ENCODE measurements around the gene TXNL4A. TPM values are rescaled to one million over a fixed set of nuclear protein-coding genes. Genes with fewer than 3 reads are reported as not detected.

TXNL4A gene
- total RNA-seq, 1 experiment from 2014 or later = 63.4 TPM

GRCh38 chr18:79935925-79936324 lies 52.4 kb downstream of the TXNL4A start:
- DNase-seq (ENCODE audit: low spot score) = no peak

GRCh38 chr18:79935499-79935898 lies 52.9 kb downstream of the TXNL4A start:
- DNase-seq (ENCODE audit: low spot score) = no peak

- no peak for DNase-seq (ENCODE audit: low spot score)
Measured at GRCh38 chr18:79935098-79935480, 53.3 kb downstream of the TXNL4A start.

GRCh38 chr18:79934311-79935097 lies 53.9 kb downstream of the TXNL4A start:
- DNase-seq (ENCODE audit: low spot score) = no peak

DNA sequence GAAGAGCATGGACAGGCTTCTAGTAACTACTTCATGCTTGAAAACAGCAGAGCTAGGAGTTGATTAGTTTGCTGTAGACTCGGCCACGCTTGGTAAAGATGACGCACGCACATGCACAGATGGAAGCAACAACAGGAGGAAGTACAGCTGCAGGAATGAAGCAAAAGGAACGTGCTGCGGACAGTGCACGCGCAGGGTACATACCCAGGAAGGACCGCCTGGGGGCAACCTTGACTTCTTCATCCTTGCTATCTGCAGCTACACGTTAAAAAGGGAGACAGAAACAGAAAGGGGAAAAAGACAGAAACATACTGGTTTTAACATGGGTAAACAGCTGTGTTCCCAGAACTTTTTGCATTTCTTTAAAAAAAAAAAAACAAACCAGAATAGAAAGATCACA lies 54.6 kb downstream of the TXNL4A start:
- DNase-seq (ENCODE audit: low spot score) = no peak

DNA sequence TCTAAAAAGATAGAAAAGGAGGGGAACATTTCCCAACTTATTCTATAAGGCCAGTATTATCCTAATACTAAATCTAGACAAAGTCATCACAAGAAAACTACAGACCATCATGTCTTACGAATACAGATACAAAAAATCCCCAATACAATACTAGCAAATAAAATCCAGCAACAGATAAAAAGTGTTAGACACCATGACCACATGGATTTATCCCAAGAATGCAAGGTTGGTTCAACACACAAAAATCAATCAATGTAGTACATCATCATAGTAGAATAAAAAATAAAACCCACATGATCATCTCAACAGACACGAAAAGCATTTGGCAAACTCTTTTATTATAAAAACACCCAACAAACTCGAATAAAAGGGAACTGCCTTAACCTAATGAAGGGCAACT lies 55.5 kb downstream of the TXNL4A start:
- no peak for DNase-seq (ENCODE audit: low spot score)

GRCh38 chr18:79931475-79931874 lies 56.9 kb downstream of the TXNL4A start:
- no peak for DNase-seq (ENCODE audit: low spot score)

GRCh38 chr18:79930020-79930642 lies 58.2 kb downstream of the TXNL4A start:
- no peak for DNase-seq (ENCODE audit: low spot score)

DNA sequence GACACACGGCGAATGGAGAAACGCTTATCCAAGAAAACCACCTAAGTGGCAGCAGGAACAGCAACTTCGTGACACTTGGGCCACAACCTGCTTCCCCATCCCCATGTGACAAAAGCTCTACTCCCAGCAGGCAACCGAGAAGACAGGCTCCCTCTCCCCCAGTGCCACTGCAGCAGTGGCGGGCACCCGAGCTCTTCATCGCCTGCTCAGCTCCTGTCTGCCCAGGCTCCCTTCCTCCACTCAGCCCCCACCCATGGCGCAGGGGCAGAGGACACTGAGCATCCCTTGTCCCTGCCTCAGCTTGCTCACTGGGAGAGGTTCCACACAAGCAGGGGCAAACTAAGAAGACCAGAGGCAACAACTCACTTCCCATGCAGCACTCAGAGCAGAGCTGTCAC lies 59.8 kb downstream of the TXNL4A start:
- no peak for DNase-seq (ENCODE audit: low spot score)

- no peak for DNase-seq (ENCODE audit: low spot score)
Measured at GRCh38 chr18:79927607-79928562, 60.5 kb downstream of the TXNL4A start.

DNA sequence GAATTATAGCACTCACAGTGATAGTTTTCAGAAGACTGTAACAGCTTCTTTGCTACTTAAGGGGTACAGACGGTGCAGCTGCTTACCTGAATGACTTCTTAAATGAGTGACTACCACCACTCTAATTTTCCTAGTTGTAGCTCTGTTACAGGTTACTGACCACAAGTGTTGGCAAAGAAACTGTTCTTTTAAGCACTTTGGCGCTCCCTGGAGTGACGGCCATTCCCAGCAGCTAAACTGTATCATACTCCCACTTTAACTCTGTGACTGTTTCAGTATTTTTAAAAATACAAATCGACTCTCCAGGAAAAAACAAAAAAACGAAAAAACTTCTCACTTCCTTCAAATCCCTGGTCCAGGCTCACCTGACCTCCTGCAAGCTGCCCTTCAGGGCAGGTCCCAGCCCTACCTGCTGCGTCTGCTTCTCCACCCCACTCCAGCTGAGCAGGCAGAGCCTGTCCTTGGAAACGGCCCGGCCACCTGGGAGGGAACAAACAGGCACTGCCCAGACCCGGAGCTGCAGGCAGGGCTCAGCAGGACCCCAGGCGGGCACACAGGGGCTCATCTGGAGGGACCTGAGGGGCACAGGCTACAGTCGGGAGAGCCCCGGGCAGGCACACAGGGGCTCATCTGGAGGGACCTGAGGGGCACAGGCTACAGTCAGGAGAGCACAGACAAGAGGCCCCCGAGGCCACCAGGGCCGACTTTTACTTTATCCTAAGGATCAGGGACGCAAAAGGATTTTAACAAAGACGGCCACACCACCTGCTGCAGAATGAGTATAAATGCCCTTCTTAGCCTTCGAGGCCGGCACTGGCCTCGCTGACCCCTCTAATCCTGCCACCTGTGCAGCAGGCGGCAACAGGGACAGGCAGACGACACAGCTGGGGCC lies 61.4 kb downstream of the TXNL4A start:
- no peak for DNase-seq (ENCODE audit: low spot score)

GRCh38 chr18:79926306-79926705 lies 62.1 kb downstream of the TXNL4A start:
- no peak for DNase-seq (ENCODE audit: low spot score)

GRCh38 chr18:79924814-79925731 lies 63.3 kb downstream of the TXNL4A start:
- DNase-seq (ENCODE audit: low spot score) = no peak

GRCh38 chr18:79923896-79924585 lies 64.3 kb downstream of the TXNL4A start:
- DNase-seq (ENCODE audit: low spot score) = no peak

DNA sequence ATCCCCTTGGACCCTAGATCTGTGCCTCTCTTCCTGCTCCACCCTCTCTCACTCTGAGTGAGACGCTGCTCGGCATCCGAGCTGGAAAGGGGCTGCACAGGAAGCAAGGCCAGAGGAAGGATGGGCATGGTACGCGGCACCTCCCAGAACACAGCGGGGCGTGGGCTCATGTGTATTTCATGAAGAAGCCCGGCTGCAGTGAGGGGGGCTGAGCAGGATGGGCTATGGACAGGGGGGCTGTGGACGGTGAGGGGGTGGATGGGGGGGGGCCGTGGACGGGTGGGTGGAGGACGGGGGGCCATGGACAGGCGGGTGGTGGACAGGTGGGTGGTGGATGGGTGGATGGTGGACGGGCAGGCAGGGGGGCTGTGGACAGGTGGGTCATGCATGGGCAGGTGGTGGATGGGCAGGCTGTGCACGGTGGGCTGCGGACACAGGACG lies 65.4 kb downstream of the TXNL4A start:
- no peak for DNase-seq (ENCODE audit: low spot score)

DNA sequence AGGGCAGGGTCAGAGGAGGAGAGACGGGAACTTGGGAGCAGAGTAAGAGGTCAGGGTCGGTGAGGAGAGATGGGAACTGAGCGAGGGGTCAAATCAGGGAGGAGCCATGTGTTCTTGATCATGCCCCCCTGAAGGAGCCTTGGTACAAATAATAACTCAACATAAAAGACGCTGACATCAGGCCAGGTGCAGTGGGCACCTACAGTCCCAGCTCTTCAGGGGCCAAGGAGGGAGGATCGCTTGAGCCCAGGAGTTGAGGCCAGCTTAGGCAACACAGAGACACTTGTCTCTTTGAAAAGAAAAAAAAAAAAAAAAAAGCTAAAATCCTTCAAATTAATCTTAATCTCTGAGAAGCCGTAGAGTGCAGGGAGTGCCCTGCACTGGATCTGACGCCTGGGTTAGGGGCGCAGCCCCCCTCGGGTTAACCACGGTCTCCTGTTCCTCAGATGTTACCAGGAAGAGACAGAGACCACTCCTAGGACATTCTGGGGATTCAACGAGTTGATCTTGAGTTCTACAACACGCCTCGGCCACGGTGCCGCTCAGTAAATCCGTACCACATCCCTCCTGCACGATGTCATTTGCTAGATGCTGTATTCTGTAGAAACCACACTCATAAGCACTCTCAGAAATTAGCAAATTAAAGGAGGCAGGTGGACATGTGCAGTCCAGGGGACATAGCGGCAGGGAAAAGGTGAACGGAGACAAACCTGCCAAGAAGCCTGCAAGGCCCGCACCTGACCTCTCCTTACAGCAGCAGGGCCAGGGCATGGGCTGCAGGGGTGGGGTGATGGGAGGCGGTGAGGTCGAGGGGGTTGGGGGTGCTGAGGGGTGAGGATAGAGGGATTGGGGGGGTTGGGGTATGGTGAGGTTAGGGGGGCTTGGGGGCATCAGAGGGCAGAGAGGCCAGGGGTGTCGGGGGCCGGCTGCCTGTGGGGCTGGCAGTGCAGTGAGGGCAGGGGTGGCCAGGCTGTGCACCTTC lies 66.1 kb downstream of the TXNL4A start:
- no peak for DNase-seq (ENCODE audit: low spot score)
